Fibroblast of villous mesenchyme (primary cell): Measurements from ENCODE around the gene SLC22A7. TPM values are rescaled to one million over a fixed set of nuclear protein-coding genes. Genes with fewer than 3 reads are reported as not detected.

Experiments used
- DNase-seq: peaks from one replicate; pipeline ENCODE4 v3.0.0-alpha.2; 2010; ENCODE audit warnings: low read depth
- H3K4me3 ChIP-seq: 2 replicates; pipeline ENCODE4 v1.5.1; 2011; ENCODE audit warnings: low read depth, mild to moderate bottlenecking, low read length
- total RNA-seq: library from RNA; depleted of rRNA; stranded (reverse); fragments of >200 nt; gene quantifications from 2 replicates; pipeline ENCODE4 v1.2.3, GENCODE V29; 2012
- TF ChIP-seq, protein P1 (sequence below): IDR thresholded peaks from 2 replicates; pipeline ENCODE4 v1.5.1; 2012; ENCODE audit warnings: low read depth, mild to moderate bottlenecking, low read length; ENCODE audit not compliant: insufficient read depth

Gene SLC22A7
- total RNA-seq, 1 donor = not detected

DNA sequence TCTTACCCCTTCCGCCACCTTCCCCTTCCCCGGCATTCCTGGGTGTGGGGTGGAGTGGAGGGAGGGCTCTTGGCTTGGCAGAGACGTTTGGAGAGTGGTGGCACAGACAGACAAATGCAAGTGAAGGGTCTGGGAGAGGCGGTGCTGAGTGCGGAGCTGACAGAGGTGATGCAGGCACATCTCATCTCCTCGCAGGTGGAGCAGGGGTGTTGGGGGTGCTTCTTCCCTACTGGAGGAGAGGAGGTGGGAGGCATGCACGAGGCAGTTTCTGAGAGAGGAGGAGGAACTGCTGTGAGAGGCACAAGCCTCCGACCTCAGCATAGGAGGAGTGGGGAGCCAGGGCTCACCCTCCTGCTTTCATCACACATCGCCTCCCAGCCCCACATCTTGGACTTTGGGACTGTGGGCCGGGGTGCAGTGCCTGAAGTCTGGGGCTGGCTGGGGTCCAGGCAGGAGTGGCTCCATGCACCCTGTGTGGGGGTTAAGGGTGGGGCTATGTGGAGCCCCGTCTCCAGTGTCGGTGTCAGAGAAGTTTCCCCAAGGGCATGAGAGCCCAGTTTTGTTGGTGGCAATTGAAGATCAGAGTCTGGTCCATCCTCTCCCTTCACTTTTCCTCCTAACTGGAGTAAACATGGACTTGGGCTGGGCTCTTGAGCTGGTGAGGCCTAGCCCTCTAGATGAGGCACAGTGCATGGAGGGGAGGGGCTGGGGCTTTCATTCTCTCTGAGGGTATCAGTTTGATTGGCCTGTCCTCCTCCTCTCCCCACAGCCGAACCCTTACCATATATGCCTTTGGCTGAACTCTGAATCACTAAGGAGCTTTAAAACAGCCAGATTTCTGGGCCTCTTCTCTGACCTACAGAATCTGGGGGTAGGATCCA, 20.2 kb upstream of the SLC22A7 start:
- H3K4me3 ChIP-seq = no peak overlapping the region
- TF ChIP-seq, protein P1, sequence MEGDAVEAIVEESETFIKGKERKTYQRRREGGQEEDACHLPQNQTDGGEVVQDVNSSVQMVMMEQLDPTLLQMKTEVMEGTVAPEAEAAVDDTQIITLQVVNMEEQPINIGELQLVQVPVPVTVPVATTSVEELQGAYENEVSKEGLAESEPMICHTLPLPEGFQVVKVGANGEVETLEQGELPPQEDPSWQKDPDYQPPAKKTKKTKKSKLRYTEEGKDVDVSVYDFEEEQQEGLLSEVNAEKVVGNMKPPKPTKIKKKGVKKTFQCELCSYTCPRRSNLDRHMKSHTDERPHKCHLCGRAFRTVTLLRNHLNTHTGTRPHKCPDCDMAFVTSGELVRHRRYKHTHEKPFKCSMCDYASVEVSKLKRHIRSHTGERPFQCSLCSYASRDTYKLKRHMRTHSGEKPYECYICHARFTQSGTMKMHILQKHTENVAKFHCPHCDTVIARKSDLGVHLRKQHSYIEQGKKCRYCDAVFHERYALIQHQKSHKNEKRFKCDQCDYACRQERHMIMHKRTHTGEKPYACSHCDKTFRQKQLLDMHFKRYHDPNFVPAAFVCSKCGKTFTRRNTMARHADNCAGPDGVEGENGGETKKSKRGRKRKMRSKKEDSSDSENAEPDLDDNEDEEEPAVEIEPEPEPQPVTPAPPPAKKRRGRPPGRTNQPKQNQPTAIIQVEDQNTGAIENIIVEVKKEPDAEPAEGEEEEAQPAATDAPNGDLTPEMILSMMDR = no peak
- DNase-seq = no peak

DNA sequence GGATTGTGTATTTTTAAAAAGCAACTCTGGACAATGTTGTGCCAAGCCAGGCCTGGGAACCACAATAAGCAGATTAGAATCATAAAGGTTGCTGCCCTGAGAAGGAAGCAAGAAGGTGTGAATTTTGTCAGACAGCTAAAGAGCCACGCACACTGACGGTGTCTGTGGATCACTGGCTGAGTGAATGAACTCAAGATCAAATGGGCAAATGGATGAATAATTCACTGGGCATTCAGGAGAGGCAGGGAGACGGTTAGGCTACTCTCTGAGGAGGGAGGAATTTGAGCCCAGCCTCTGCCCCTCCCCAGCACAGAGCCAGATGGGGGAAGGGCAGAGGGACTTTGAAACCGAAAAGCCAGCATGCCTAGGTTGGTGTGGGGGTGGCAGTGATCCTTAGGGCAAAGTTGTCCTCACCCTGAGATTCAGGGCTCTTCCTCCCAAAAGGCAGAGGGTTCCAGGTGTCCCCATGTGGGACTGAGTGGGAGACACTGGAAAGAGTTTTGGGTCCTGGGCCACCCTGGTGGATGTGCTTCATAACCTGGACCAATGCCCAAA, 19.5 kb upstream of the SLC22A7 start:
- no peak for DNase-seq
- H3K4me3 ChIP-seq = no peak overlapping the region
- TF ChIP-seq, protein P1 = no peak

DNA sequence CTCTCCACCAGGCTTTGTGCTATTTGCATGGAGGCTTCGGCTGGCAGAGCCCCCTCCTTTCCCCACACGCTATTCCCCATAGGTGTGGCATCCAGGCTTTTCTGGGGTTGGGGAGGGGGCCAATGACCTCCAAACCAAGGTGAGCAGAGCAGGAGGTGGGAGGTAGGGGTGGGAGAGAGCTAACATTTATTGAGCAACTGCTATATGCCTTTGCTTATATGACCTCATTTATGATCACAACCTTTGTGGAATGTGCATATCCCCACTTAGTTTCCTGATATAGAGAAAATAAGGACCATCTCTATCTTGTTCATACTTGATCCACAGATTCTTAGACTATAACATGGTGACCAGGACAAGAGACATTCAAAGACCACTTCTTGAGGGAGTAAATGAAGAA, 17.8 kb upstream of the SLC22A7 start:
- H3K4me3 ChIP-seq = no peak overlapping the region
- no peak for DNase-seq
- TF ChIP-seq, protein P1 = no peak

DNA sequence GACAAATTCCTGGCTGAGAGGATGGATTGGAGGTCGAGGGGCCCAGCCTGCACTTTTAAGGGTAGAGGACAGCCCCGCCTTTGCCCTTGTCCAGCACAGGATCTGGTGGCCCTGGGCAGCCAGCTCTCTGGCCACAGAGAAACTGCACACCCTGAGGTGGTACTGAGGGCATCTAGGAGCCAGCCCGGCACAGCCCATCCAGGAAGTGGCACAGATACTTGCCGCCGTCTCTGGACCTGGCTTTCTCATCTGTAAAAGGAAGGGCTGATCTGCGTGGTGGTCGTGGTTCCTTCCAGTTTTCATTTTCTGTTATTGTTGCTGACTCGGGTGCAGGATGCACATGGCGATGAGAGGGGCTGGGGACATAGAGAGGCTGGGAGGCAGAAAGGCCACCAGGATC, 16.0 kb upstream of the SLC22A7 start:
- H3K4me3 ChIP-seq = no peak overlapping the region
- TF ChIP-seq, protein P1 = no peak
- DNase-seq = no peak

DNA sequence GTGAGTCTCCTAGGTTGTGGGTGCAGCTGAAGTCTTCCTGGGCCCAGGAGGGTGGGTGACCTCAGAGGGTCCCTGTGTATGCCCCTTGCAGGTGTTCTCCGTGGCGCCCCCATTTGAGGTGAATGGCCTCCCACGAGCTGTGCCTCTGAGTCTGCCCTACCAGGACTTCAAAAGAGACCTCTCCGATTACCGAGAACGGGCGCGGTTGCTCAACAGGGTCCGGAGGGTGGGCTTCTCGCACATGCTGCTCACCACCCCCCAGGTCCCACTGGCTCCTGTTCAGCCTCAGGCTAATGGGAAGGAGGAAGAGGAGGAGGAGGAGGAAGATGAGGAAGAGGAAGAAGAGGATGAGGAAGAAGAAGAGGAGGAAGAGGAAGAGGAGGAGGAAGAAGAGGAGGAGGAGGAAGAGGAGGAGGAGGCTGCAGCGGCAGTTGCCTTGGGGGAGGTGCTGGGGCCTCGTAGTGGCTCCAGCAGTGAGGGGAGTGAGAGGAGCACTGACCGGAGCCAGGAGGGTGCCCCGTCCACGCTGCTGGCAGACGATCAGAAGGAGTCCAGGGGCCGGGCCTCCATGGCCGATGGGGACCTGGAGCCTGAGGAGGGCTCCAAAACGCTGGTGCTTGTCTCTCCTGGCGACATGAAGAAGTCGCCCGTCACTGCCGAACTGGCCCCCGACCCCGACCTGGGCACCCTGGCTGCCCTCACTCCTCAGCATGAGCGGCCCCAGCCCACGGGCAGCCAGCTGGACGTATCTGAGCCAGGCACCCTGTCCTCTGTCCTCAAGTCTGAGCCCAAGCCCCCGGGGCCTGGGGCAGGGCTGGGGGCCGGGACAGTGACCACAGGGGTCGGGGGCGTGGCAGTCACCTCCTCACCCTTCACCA, 15.2 kb upstream of the SLC22A7 start:
- TF ChIP-seq, protein P1 = no peak
- no peak for DNase-seq
- H3K4me3 ChIP-seq = no peak overlapping the region

DNA sequence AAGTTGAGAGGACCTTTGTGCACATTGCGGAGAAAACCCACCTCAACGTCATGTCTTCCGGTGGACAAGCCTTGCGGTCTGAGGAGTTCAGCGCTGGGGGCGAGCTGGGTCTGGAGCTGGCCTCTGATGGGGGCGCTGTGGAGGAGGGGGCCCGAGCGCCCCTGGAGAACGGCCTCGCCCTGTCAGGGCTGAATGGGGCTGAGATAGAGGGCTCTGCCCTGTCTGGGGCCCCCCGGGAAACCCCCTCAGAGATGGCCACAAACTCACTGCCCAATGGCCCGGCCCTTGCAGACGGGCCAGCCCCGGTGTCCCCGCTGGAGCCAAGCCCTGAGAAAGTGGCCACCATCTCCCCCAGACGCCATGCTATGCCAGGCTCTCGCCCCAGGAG, 14.6 kb upstream of the SLC22A7 start:
- DNase-seq = no peak
- TF ChIP-seq, protein P1 = no peak
- H3K4me3 ChIP-seq = no peak overlapping the region
